Karpas-422 (cell line): ENCODE data around the gene OR2D2. TPM values are rescaled to one million over a fixed set of nuclear protein-coding genes. Genes with fewer than 3 reads are reported as not detected.

Experiments used
- DNase-seq: peaks from one replicate; pipeline ENCODE4 v3.0.0-alpha.2; 2015
- H2AFZ ChIP-seq: fragments of 200-600 bp; sonication (generic); 2 replicates; pipeline ENCODE4 v1.6.1; 2014; ENCODE audit warnings: antibody characterized with exemption, low read length, mixed read lengths
- H3K27ac ChIP-seq: fragments of 200-600 bp; sonication (generic); 2 replicates; pipeline ENCODE4 v1.5.1; 2014; ENCODE audit warnings: mild to moderate bottlenecking, low read length, moderate library complexity
- H3K27me3 ChIP-seq: fragments of 200-600 bp; sonication (generic); 2 replicates; pipeline ENCODE4 v1.6.1; 2014; ENCODE audit warnings: low read length, mixed read lengths
- H3K36me3 ChIP-seq: fragments of 200-600 bp; sonication (generic); 2 replicates; pipeline ENCODE4 v1.6.1; 2014; ENCODE audit warnings: low read length, mixed read lengths; ENCODE audit not compliant: insufficient read depth
- H3K4me1 ChIP-seq: fragments of 200-600 bp; sonication (generic); 2 replicates; pipeline ENCODE4 v1.6.1; 2014; ENCODE audit warnings: mild to moderate bottlenecking, low read length, mixed read lengths
- H3K4me2 ChIP-seq: fragments of 200-600 bp; sonication (generic); 2 replicates; pipeline ENCODE4 v1.6.1; 2014; ENCODE audit warnings: low read length, low read depth, mild to moderate bottlenecking; ENCODE audit not compliant: poor library complexity, severe bottlenecking
- H3K4me3 ChIP-seq: fragments of 200-600 bp; sonication (generic); 2 replicates; pipeline ENCODE4 v1.5.1; 2014; ENCODE audit warnings: mild to moderate bottlenecking, antibody characterized with exemption, low read length, mixed read lengths
- H3K79me2 ChIP-seq: fragments of 200-600 bp; sonication (generic); 2 replicates; pipeline ENCODE4 v1.6.1; 2014; ENCODE audit warnings: mild to moderate bottlenecking, low read length, mixed read lengths
- H3K9ac ChIP-seq: fragments of 200-600 bp; sonication (generic); 2 replicates; pipeline ENCODE4 v1.6.0; 2014; ENCODE audit warnings: low read length
- H3K9me2 ChIP-seq: fragments of 200-600 bp; sonication (generic), shearing (Covaris generic); replicated peaks from 2 replicates; pipeline ENCODE4 v1.6.0; 2014; ENCODE audit warnings: mild to moderate bottlenecking, low read length, moderate library complexity; ENCODE audit not compliant: insufficient read depth
- H3K9me3 ChIP-seq: fragments of 300-700, 200-600 bp; sonication (generic); 2 replicates; pipeline ENCODE4 v1.6.1; 2014; ENCODE audit warnings: low read length, mixed read lengths
- H4K20me1 ChIP-seq: fragments of 200-600 bp; sonication (generic); 2 replicates; pipeline ENCODE4 v1.6.1; 2014; ENCODE audit warnings: mild to moderate bottlenecking, antibody characterized with exemption, low read length, low read depth; ENCODE audit not compliant: insufficient read depth
- total RNA-seq: library from RNA; depleted of rRNA; stranded (reverse); fragments of >200 nt; shearing (Covaris generic); gene quantifications from 2 replicates; pipeline ENCODE4 v1.2.3, GENCODE V29; 2014; ENCODE audit warnings: low replicate concordance; rRNA removed

The OR2D2 gene
- total RNA-seq: 0.36 and 0.71 TPM in 2 replicates

DNA sequence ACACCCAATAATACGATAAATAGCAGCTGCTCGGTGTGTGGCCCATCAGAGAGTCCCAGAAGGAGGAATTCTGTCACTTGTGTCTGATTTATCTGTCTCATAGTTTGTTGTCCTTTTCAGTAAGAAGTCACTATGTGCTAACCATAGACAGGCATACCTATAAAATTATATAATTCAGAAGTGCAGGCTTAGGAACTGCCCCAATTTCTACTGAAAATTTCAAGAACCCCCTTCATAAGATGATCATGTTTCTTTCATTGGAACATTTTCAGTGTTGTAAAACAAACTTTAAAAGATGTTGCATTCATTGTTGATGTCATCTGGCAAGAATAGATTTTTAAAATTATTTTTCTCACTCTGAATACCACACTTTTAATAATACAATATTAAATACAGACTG is at the start of gene OR2D2:
Gene OR2D2 (minus strand): TSS at position 101 of the 400 bp plus-strand sequence. CDS start 0 bp downstream, at position 101.
- no peak for DNase-seq
- Histone ChIP-seq H3K4me3 (no peak within 1 kb of the TSS), H3K79me2 (no peaks in the 10 kb centered on the region), H4K20me1 (no peaks in the 10 kb centered on the region), H3K27ac (no peak within 1 kb of the TSS), H2AFZ (no peak within 1 kb of the TSS), H3K9ac (no peak within 1 kb of the TSS), H3K36me3 (no peaks in the 10 kb centered on the region), H3K9me2 (no peaks in the 10 kb centered on the region), H3K4me1 (no peaks in the 10 kb centered on the region), H3K4me2 (no peak within 1 kb of the TSS), H3K9me3 (no peaks in the 10 kb centered on the region), H3K27me3 (no peaks in the 10 kb centered on the region)

GRCh38 chr11:6941970-6942369 is 49.7 kb upstream of the OR2D2 start:
- no peak overlapping the region for H2AFZ ChIP-seq
- peaks cover 3% of the 10 kb centered on the region; the same call in 1 of the 2 replicates for H3K4me1 ChIP-seq

GRCh38 chr11:6932145-6932544 is 39.8 kb upstream of the OR2D2 start:
- Histone ChIP-seq H3K79me2 (peaks cover 32% of the 10 kb centered on the region), H3K4me3 (no peak overlapping the region), H3K9me2 (no peaks in the 10 kb centered on the region), H3K4me2 (no peak overlapping the region), H3K4me1 (peaks cover 18% of the 10 kb centered on the region), H3K9ac (no peak overlapping the region), H3K36me3 (peaks cover 47% of the 10 kb centered on the region), H3K27me3 (no peaks in the 10 kb centered on the region), H4K20me1 (no peaks in the 10 kb centered on the region), H3K27ac (no peak overlapping the region), H2AFZ (no peak overlapping the region), H3K9me3 (no peaks in the 10 kb centered on the region)
- peak; percentile 6 for DNase-seq

More at GRCh38 chr11:6941970-6942369, 49.7 kb upstream of the OR2D2 start:
- Histone ChIP-seq H4K20me1 (no peaks in the 10 kb centered on the region), H3K9me3 (no peaks in the 10 kb centered on the region), H3K4me3 (no peak overlapping the region), H3K27ac (no peak overlapping the region), H3K9ac (no peak overlapping the region), H3K36me3 (peaks cover 25% of the 10 kb centered on the region), H3K79me2 (0 out of 2 replicates have a peak, but pooled peaks cover 8% of the 10 kb centered on the region), H3K9me2 (no peaks in the 10 kb centered on the region), H3K27me3 (no peaks in the 10 kb centered on the region), H3K4me2 (no peak overlapping the region)
- no peak for DNase-seq

- H3K4me2 ChIP-seq: no peak overlapping the region
- DNase-seq: no peak
- no peak overlapping the region for H2AFZ ChIP-seq
- no peaks in the 10 kb centered on the region for H4K20me1 ChIP-seq
- H3K9me2 ChIP-seq: no peaks in the 10 kb centered on the region
- no peaks in the 10 kb centered on the region for H3K9me3 ChIP-seq
- no peak overlapping the region for H3K27ac ChIP-seq
- H3K4me3 ChIP-seq: no peak overlapping the region
- H3K4me1 ChIP-seq: peaks cover 18% of the 10 kb centered on the region
- H3K9ac ChIP-seq: no peak overlapping the region
- no peaks in the 10 kb centered on the region for H3K27me3 ChIP-seq
- H3K79me2 ChIP-seq: peaks cover 32% of the 10 kb centered on the region
- peaks cover 43% of the 10 kb centered on the region for H3K36me3 ChIP-seq
Measured at GRCh38 chr11:6931146-6931713, 38.9 kb upstream of the OR2D2 start.

GRCh38 chr11:6928916-6929315 is 36.6 kb upstream of the OR2D2 start:
- Histone ChIP-seq H3K4me2 (peak overlapping the region; percentile 80), H3K27me3 (no peaks in the 10 kb centered on the region), H3K9ac (no peak overlapping the region), H3K9me2 (no peaks in the 10 kb centered on the region), H3K36me3 (peaks cover 31% of the 10 kb centered on the region), H3K27ac (no peak overlapping the region), H2AFZ (no peak overlapping the region), H3K9me3 (no peaks in the 10 kb centered on the region), H3K4me1 (peaks cover 25% of the 10 kb centered on the region), H3K79me2 (peaks cover 32% of the 10 kb centered on the region), H3K4me3 (no peak overlapping the region), H4K20me1 (no peaks in the 10 kb centered on the region)
- no peak for DNase-seq

DNA sequence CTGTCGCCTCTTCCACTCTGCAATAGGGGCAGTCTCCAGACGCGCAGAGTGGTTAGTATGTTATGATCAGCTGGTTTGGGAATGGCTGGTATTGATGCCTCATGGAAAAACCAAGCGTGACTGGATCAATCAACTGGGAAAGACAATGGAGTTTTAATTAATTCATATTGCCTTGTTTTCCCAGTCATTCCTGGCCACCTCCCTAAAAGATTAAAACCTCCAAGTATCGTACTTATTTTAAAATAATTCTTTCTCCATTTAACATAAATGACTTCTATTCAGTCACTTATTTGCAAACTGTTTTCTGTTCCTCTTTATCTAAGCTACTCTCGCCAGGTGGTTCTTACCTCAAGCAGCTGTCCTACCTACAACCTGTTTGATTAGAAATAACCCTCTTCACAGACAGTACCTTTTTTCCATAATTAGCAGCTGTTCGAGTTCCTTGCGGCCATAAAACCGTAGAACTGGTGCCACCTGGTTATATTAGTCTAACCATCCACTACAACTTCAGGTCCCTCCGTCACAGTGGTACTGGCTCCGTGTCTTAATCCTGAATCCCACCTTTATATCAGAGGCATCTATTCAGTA is 34.8 kb upstream of the OR2D2 start:
- peaks cover 28% of the 10 kb centered on the region for H3K79me2 ChIP-seq
- no peaks in the 10 kb centered on the region for H3K9me3 ChIP-seq
- H2AFZ ChIP-seq: peak overlapping the region; percentile 98; the same call in 1 of the 2 replicates
- peak overlapping the region; percentile 80 for H3K4me2 ChIP-seq
- H3K4me1 ChIP-seq: peaks cover 25% of the 10 kb centered on the region
- H3K9me2 ChIP-seq: no peaks in the 10 kb centered on the region
- H3K9ac ChIP-seq: peak overlapping the region; percentile 86
- peak overlapping the region; percentile 41 for H3K27ac ChIP-seq
- peak overlapping the region; percentile 87 for H3K4me3 ChIP-seq
- peaks cover 20% of the 10 kb centered on the region for H3K36me3 ChIP-seq
- no peaks in the 10 kb centered on the region for H4K20me1 ChIP-seq
- no peaks in the 10 kb centered on the region for H3K27me3 ChIP-seq
- DNase-seq: peak; percentile 83

- Histone ChIP-seq H3K9ac (peak within 1 kb of the TSS; percentile 86), H3K4me2 (peak within 1 kb of the TSS; percentile 80), H3K27ac (peak within 1 kb of the TSS; percentile 41)
Measured at GRCh38 chr11:6926208-6927029, 34.1 kb upstream of the OR2D2 start, which contains the start of gene ZNF215. Gene ZNF215 (plus strand): TSS chr11:6926426. CDS start chr11:6932273, 5,847 bp downstream.

More at GRCh38 chr11:6926208-6927029, 34.1 kb upstream of the OR2D2 start, which contains the start of gene ZNF215:
- peak within 1 kb of the TSS; percentile 98 for H2AFZ ChIP-seq
- no peaks in the 10 kb centered on the region for H3K9me2 ChIP-seq
- H3K9me3 ChIP-seq: no peaks in the 10 kb centered on the region
- H4K20me1 ChIP-seq: no peaks in the 10 kb centered on the region
- H3K79me2 ChIP-seq: peaks cover 24% of the 10 kb centered on the region
- peaks cover 25% of the 10 kb centered on the region for H3K4me1 ChIP-seq
- no peaks in the 10 kb centered on the region for H3K27me3 ChIP-seq
- peak within 1 kb of the TSS; percentile 87 for H3K4me3 ChIP-seq
- peak; percentile 94 for DNase-seq
- peaks cover 14% of the 10 kb centered on the region for H3K36me3 ChIP-seq
